OCI-LY1 (cell line): ENCODE data around the gene TTC13.

Experiments
- CTCF ChIP-seq: fragments of 200-600 bp; sonication (generic), shearing (Covaris generic); IDR thresholded peaks from 2 replicates; pipeline ENCODE4 v1.5.1; 2017; ENCODE audit warnings: mild to moderate bottlenecking, antibody characterized with exemption, low read length, moderate library complexity, mixed read lengths
- EZH2 ChIP-seq: fragments of 200-600 bp; sonication (generic), shearing (Covaris generic); IDR thresholded peaks from 2 replicates; pipeline ENCODE4 v1.8.0; 2017; ENCODE audit warnings: borderline replicate concordance, mixed run types, mild to moderate bottlenecking, antibody characterized with exemption, low read length, moderate library complexity, mixed read lengths

- no peak for TF ChIP-seq CTCF
- TF ChIP-seq EZH2, result no peak
These were observed 55.5 kb downstream of the TTC13 start for GRCh38 chr1:230923176-230923575.
